K562 (cell line): ENCODE measurements around the gene LZTFL1. TPM values are rescaled to one million over a fixed set of nuclear protein-coding genes. Genes with fewer than 3 reads are reported as not detected.

Experiments used
- ATAC-seq: fragments of 200-7000 bp; cut with Tn5 transposase; 3 replicates; pipeline ENCODE4 v1.9.1; 2020; ENCODE audit warnings: moderate library complexity
- BruUV-seq: library from RNA; stranded (reverse); fragments of 400-500 nt; replicated peaks from 2 replicates; lab custom pipeline; 2021; lab: Mats Ljungman, UMichigan
- CTCF ChIA-PET: fragments of 300-600 bp; formaldehyde crosslinking; extraction: SDS; loops from one replicate; lab custom pipeline; 2021; ENCODE audit warnings: low intra/inter-chr PET ratio; lab: Yijun Ruan, JAX
- POLR2A ChIA-PET: fragments of 300-600, 350-650 bp; sonication (Branson Sonifier 250); formaldehyde crosslinking; extraction: SDS; loops from one replicate; lab custom pipeline; 2021; ENCODE audit warnings: antibody characterized with exemption, inconsistent platforms; lab: Yijun Ruan, JAX
- DNase-seq, 4 experiments: peaks; one replicate each; pipeline versions ENCODE4 v3.0.0 to v3.0.0-alpha.2; 2011 to 2018; ENCODE audit warnings: low spot score in 3 of 4, mixed read lengths in 3 of 4; ENCODE audit errors: extremely low read depth in 1 of 4
- FAIRE-seq: peaks from 2 replicates; lab custom pipeline; 2011; peaks lifted over from hg19 to GRCh38; lab: Jason Lieb, UNC
- H2AFZ ChIP-seq: 2 replicates; pipeline ENCODE4 v1.6.0; 2011; ENCODE audit warnings: low read depth, low read length, control low read depth, inconsistent platforms
- H3K27ac ChIP-seq: fragments of 200-600 bp; 3 replicates; pipeline ENCODE4 v1.8.0; 2011; ENCODE audit warnings: low read depth, mild to moderate bottlenecking, control low read depth, inconsistent platforms, low read length, moderate library complexity, mixed read lengths; ENCODE audit errors: extremely low read depth
- H3K27me3 ChIP-seq, 2 experiments: fragments of 300-600 bp in 1 of 2; 2 replicates in 1 of 2; 3 replicates in 1 of 2; pipeline versions ENCODE4 v1.6.0 to v1.8.0; 2011; ENCODE audit warnings: inconsistent platforms in 2 of 2, low read length in 2 of 2, mild to moderate bottlenecking in 1 of 2, mixed read lengths in 1 of 2, moderate library complexity in 1 of 2; ENCODE audit not compliant: control insufficient read depth in 2 of 2, insufficient read depth in 2 of 2
- H3K36me3 ChIP-seq: fragments of 300-600 bp; 3 replicates; pipeline ENCODE4 v1.8.0; 2011; ENCODE audit warnings: mild to moderate bottlenecking, low read length, inconsistent platforms; ENCODE audit not compliant: control insufficient read depth, insufficient read depth
- H3K4me1 ChIP-seq, 2 experiments: fragments of 200-600 bp in 1 of 2; replicated peaks in 1 of 2; 2 replicates in 1 of 2; 3 replicates in 1 of 2; pipeline versions ENCODE4 v1.5.1 to v1.8.0; 2011; ENCODE audit warnings: inconsistent platforms in 2 of 2, low read length in 2 of 2, mild to moderate bottlenecking in 1 of 2, mixed read lengths in 1 of 2, moderate library complexity in 1 of 2; ENCODE audit not compliant: control insufficient read depth in 2 of 2, insufficient read depth in 2 of 2
- H3K4me2 ChIP-seq: 2 replicates; pipeline ENCODE4 v1.6.1; 2011; ENCODE audit warnings: low read length, control low read depth, inconsistent platforms, mixed read lengths; ENCODE audit not compliant: insufficient read depth
- H3K4me3 ChIP-seq: fragments of 200-600 bp; sonication (generic), shearing (Covaris generic); 2 replicates; pipeline ENCODE4 v1.5.1; 2016; ENCODE audit warnings: control low read depth, inconsistent platforms
- H3K79me2 ChIP-seq: fragments of 200-600 bp; 3 replicates; pipeline ENCODE4 v1.8.0; 2011; ENCODE audit warnings: low read length, inconsistent platforms; ENCODE audit not compliant: control insufficient read depth, insufficient read depth
- H3K9ac ChIP-seq, 2 experiments: 2 replicates each; pipeline versions ENCODE4 v1.6.0 to v1.6.1; 2011; ENCODE audit warnings: low read depth in 2 of 2, low read length in 2 of 2, control low read depth in 1 of 2, inconsistent platforms in 1 of 2, mild to moderate bottlenecking in 1 of 2, mixed read lengths in 1 of 2; ENCODE audit not compliant: insufficient read depth in 1 of 2
- H3K9me1 ChIP-seq: one replicate; pipeline ENCODE4 v1.6.0; 2011; ENCODE audit warnings: inconsistent platforms, mild to moderate bottlenecking, low read length, moderate library complexity; ENCODE audit not compliant: control insufficient read depth, insufficient read depth
- H3K9me3 ChIP-seq: replicated peaks from 2 replicates; pipeline ENCODE4 v1.5.1; 2011; ENCODE audit warnings: low read depth, low read length, inconsistent platforms; ENCODE audit not compliant: control insufficient read depth, insufficient read depth
- H4K20me1 ChIP-seq: replicated peaks from 2 replicates; pipeline ENCODE4 v1.6.1; 2011; ENCODE audit warnings: low read length, inconsistent platforms, mixed read lengths; ENCODE audit not compliant: control insufficient read depth, insufficient read depth
- BCL6 ChIP-seq: fragments of 250-450 bp; sonication (Bioruptor Pico); IDR thresholded peaks from 2 replicates; pipeline ENCODE4 v1.4.0; 2020
- BHLHE40 ChIP-seq: IDR thresholded peaks from 2 replicates; pipeline ENCODE4 v1.6.1; 2011; ENCODE audit warnings: low read length, improper control_type of control experiment
- BRD9 ChIP-seq: fragments of 450-650 bp; IDR thresholded peaks from 2 replicates; pipeline ENCODE4 v1.6.1; 2018; ENCODE audit warnings: low read depth; ENCODE audit not compliant: partially characterized antibody
- CREBBP ChIP-seq: IDR thresholded peaks from one replicate; pipeline ENCODE4 v1.6.1; 2012; ENCODE audit warnings: low read depth, mild to moderate bottlenecking, control low read depth, inconsistent platforms, low read length
- CTCF ChIP-seq, 3 experiments: IDR thresholded peaks in 2 of 3; conservative IDR thresholded peaks in 1 of 3; 2 replicates each; pipeline ENCODE4 v1.5.1; 2011 to 2012; ENCODE audit warnings: low read length in 3 of 3, mild to moderate bottlenecking in 3 of 3, control low read depth in 2 of 3, improper control_type of control experiment in 1 of 3, inconsistent platforms in 1 of 3, low read depth in 1 of 3, mixed read lengths in 1 of 3, moderate library complexity in 1 of 3; ENCODE audit not compliant: insufficient read depth in 2 of 3
- HDAC2 ChIP-seq: fragments of 450-650 bp; IDR thresholded peaks from 2 replicates; pipeline ENCODE4 v1.6.1; 2016; ENCODE audit warnings: mild to moderate bottlenecking
- LARP7 ChIP-seq: fragments of 450-650 bp; IDR thresholded peaks from 2 replicates; pipeline ENCODE4 v1.6.1; 2016
- NR2C1 ChIP-seq, 2 experiments: fragments of 450-650 bp; IDR thresholded peaks; 2 replicates each; pipeline ENCODE4 v1.6.1; 2017; ENCODE audit warnings: mild to moderate bottlenecking in 2 of 2, antibody characterized with exemption in 1 of 2, inconsistent platforms in 1 of 2, missing compliant biosample characterization in 1 of 2, missing genetic modification characterization in 1 of 2
- PHB2 ChIP-seq: fragments of 450-650 bp; IDR thresholded peaks from 2 replicates; pipeline ENCODE4 v1.6.1; 2017; ENCODE audit warnings: low read depth
- RFX1 ChIP-seq: fragments of 450-650 bp; IDR thresholded peaks from 2 replicates; pipeline ENCODE4 v1.6.1; 2016; ENCODE audit warnings: mild to moderate bottlenecking, moderate library complexity
- SNIP1 ChIP-seq: fragments of 450-650 bp; IDR thresholded peaks from 2 replicates; pipeline ENCODE4 v1.7.1; 2017; ENCODE audit warnings: low read depth, mild to moderate bottlenecking
- SRSF9 ChIP-seq: fragments of 200-400 bp; formaldehyde crosslinking; IDR thresholded peaks from 2 replicates; pipeline ENCODE4 v1.6.1; 2017; ENCODE audit warnings: low read depth, low read length, borderline replicate concordance
- TOE1 ChIP-seq, 2 experiments: fragments of 450-650 bp in 1 of 2; sonication (generic) in 1 of 2; formaldehyde crosslinking in 1 of 2; IDR thresholded peaks; 2 replicates each; pipeline versions ENCODE4 v1.7.1 to v1.8.0; 2016 to 2022; ENCODE audit warnings: borderline replicate concordance in 2 of 2, mild to moderate bottlenecking in 2 of 2, antibody characterized with exemption in 1 of 2, inconsistent platforms in 1 of 2, low read depth in 1 of 2, missing genetic modification reagents in 1 of 2, moderate library complexity in 1 of 2
- XRCC3 ChIP-seq: fragments of 450-650 bp; IDR thresholded peaks from 2 replicates; pipeline ENCODE4 v1.6.1; 2017; ENCODE audit warnings: mild to moderate bottlenecking, moderate library complexity
- ZBTB17 ChIP-seq: fragments of 450-650 bp; formaldehyde crosslinking; IDR thresholded peaks from 2 replicates; pipeline ENCODE4 v1.4.0; 2020; ENCODE audit warnings: mild to moderate bottlenecking
- ZNF134 ChIP-seq: fragments of 250-450 bp; sonication (Bioruptor Pico); conservative IDR thresholded peaks from 2 replicates; pipeline ENCODE4 v1.4.0; 2020
- ZNF224 ChIP-seq: sonication (generic); formaldehyde crosslinking; IDR thresholded peaks from 2 replicates; pipeline ENCODE4 v1.8.0; 2022; ENCODE audit warnings: mild to moderate bottlenecking, missing genetic modification reagents
- ZNF324 ChIP-seq: fragments of 250-450 bp; sonication (Bioruptor Pico); IDR thresholded peaks from 2 replicates; pipeline ENCODE4 v1.4.0; 2020; ENCODE audit warnings: mild to moderate bottlenecking
- ZNF431 ChIP-seq: sonication (generic); formaldehyde crosslinking; IDR thresholded peaks from 2 replicates; pipeline ENCODE4 v1.8.0; 2022; ENCODE audit warnings: mild to moderate bottlenecking, missing genetic modification reagents
- ZNF586 ChIP-seq: fragments of 450-650 bp; formaldehyde crosslinking; conservative IDR thresholded peaks from 2 replicates; pipeline ENCODE4 v1.4.0; 2020; ENCODE audit warnings: mild to moderate bottlenecking, moderate library complexity
- ZNF77 ChIP-seq: fragments of 250-450 bp; sonication (Bioruptor Pico); IDR thresholded peaks from 2 replicates; pipeline ENCODE4 v1.5.0; 2020
- ZNF79 ChIP-seq: fragments of 250-450 bp; sonication (Bioruptor Pico); IDR thresholded peaks from 2 replicates; pipeline ENCODE4 v1.4.0; 2020; ENCODE audit warnings: low read depth, mild to moderate bottlenecking, moderate library complexity
- WGBS: fragments of 100-300 bp; shearing (Covaris generic); methylation state at CpG from one replicate; pipeline ENCODE4 v1.1.6; 2016; ENCODE audit warnings: low coverage, mixed read lengths; ENCODE audit not compliant: insufficient coverage; ENCODE audit errors: missing lambda C conversion rate; 5-methylcytosine and 5-hydroxymethylcytosine counted together
- in situ Hi-C: fragments of 300-500 bp; cut with MboI; formaldehyde crosslinking; loops from 4 replicates; pipeline ENCODE4 v1.15.0; 2018; ENCODE audit warnings: inconsistent platforms, mixed read lengths
- intact Hi-C: fragments of 100-400 bp; cut with micrococcal nuclease; formaldehyde crosslinking; loops from 2 replicates; pipeline ENCODE4 v1.14.2; 2022
- polyA plus RNA-seq, 8 experiments: library from polyadenylated mRNA; depleted of rRNA in 4 of 8; stranded (reverse) in 5 of 8; unstranded in 3 of 8; fragments of >200 nt; fragmentation: Nextera tagmentation in 2 of 8; fragmentation: Illumina TruSeq in 1 of 8; extraction: Ambion mirVana in 2 of 8; extraction: Trizol in 1 of 8; gene quantifications; 2 replicates each; pipeline versions ENCODE4 v1.2.1 to v1.2.3, GENCODE V29; 2011 to 2014; ENCODE audit warnings: inconsistent platforms in 1 of 8, missing spikeins in 1 of 8
- total RNA-seq, 7 experiments: library from RNA; depleted of rRNA in 6 of 7; stranded (reverse); fragments of >200 nt in 6 of 7; fragmentation: Illumina TruSeq in 2 of 7; extraction: Trizol in 2 of 7; gene quantifications; 2 replicates each; pipeline versions ENCODE4 v1.2.1 to v1.2.3, GENCODE V29; 2011 to 2021; ENCODE audit warnings: low replicate concordance in 1 of 7

Gene LZTFL1
- total and polyA plus RNA-seq, 9 of the 15 experiments (the other 6 are each of a cell fraction or from before 2014, with no cell fraction given) = 10.7 to 33.7 (median 15.3) TPM

- TF ChIP-seq ZNF79 (no peak), SRSF9 (no peak), NR2C1 (IDR thresholded peaks at IDR 0.05) (no peak), NR2C1 (tag; IDR thresholded peaks at IDR 0.05) (no peak), TOE1 (IDR thresholded peaks at IDR 0.05; ENCODE audit: borderline replicate concordance) (no peak), TOE1 (CRISPR knock-in tag; IDR thresholded peaks at IDR 0.05; ENCODE audit: borderline replicate concordance, low read depth) (no peak)
- TF ChIP-seq, all 486 proteins: peak for 0
Observed at GRCh38 chr3:45787551-45787950, 54.4 kb downstream of the LZTFL1 start (continued).

GRCh38 chr3:45786801-45787495 lies 55.0 kb downstream of the LZTFL1 start:
- FAIRE-seq (no peak), ATAC-seq (no peak), DNase-seq (no peak)
- in situ Hi-C loops (no loop called here), intact Hi-C loops (no loop called here)
- H3K4me1 ChIP-seq = no peaks in the 10 kb centered on the region
- 0 out of 2 replicates have a peak, but pooled peaks cover 2% of the 10 kb centered on the region for H3K9me3 ChIP-seq
- no peak overlapping the region for H2AFZ ChIP-seq
- no peak overlapping the region for H3K27ac ChIP-seq
- no peak overlapping the region for H3K9ac ChIP-seq
- H4K20me1 ChIP-seq = no peaks in the 10 kb centered on the region; the same call in 1 of the 2 replicates
- ChIA-PET CTCF (no interaction called here), POLR2A (no interaction called here)
- H3K4me3 ChIP-seq = no peak overlapping the region
- H3K36me3 ChIP-seq = no peaks in the 10 kb centered on the region
- no TSS peak for BruUV-seq
- H3K9me1 ChIP-seq = no peaks in the 10 kb centered on the region
- 0% methylated on average over 4 of the region's 4 CpGs for WGBS
- H3K27me3 ChIP-seq = peaks cover 7 to 31% of the 10 kb centered on the region in 2 experiments
- H3K4me2 ChIP-seq = no peak overlapping the region
- H3K79me2 ChIP-seq = no peaks in the 10 kb centered on the region
- TF ChIP-seq NR2C1 (IDR thresholded peaks at IDR 0.05) = no peak
- TF ChIP-seq NR2C1 (tag; IDR thresholded peaks at IDR 0.05) = no peak
- TF ChIP-seq ZNF134 (CRISPR knock-in tag) = no peak
- TF ChIP-seq CREBBP = no peak
- TF ChIP-seq LARP7 = no peak
- no peak for TF ChIP-seq BRD9
- no peak for TF ChIP-seq ZNF224
- no peak for TF ChIP-seq SNIP1
- no peak for TF ChIP-seq TOE1 (IDR thresholded peaks at IDR 0.05; ENCODE audit: borderline replicate concordance)
- no peak for TF ChIP-seq TOE1 (CRISPR knock-in tag; IDR thresholded peaks at IDR 0.05; ENCODE audit: borderline replicate concordance, low read depth)
- TF ChIP-seq ZNF324 (CRISPR knock-in tag) = no peak
- no peak for TF ChIP-seq ZNF77 (CRISPR knock-in tag)
- TF ChIP-seq ZBTB17 (CRISPR knock-in tag) = no peak
- no peak for TF ChIP-seq ZNF431 (CRISPR knock-in tag)
- no peak for TF ChIP-seq RFX1
- TF ChIP-seq ZNF586 (CRISPR knock-in tag) = no peak
- no peak for TF ChIP-seq XRCC3
- no peak for TF ChIP-seq BCL6 (CRISPR knock-in tag)
- no peak for TF ChIP-seq BHLHE40
- no peak for TF ChIP-seq CTCF (IDR thresholded peaks at IDR 0.05 in 2 of 3, conservative IDR thresholded peaks at IDR 0.05 in 1 of 3; ENCODE audit: insufficient read depth in 2 of 3, low read depth in 1 of 3, low read length in 3 of 3)
- no peak for TF ChIP-seq HDAC2
- TF ChIP-seq PHB2 = no peak
